OCI-LY3 (cell line): ENCODE data around the gene PLEKHA7.
"Not testable (repeated sequence)": the region's sequence is repeated elsewhere in the genome, so short reads cannot be mapped to it uniquely, and the experiment has no call there.

Experiments
- H2AFZ ChIP-seq: fragments of 200-600, 300-600 bp; shearing (Covaris generic); 2 replicates; pipeline ENCODE4 v1.6.0; 2014; ENCODE audit warnings: antibody characterized with exemption, low read depth, low read length
- H3K27ac ChIP-seq: fragments of 200-600, 300-600 bp; sonication (generic); 2 replicates; pipeline ENCODE4 v1.5.1; 2014; ENCODE audit warnings: mild to moderate bottlenecking, low read length, moderate library complexity, mixed read lengths
- H3K27me3 ChIP-seq: fragments of 200-600, 300-600 bp; sonication (generic); 2 replicates; pipeline ENCODE4 v1.6.1; 2014; ENCODE audit warnings: low read depth, low read length, mixed read lengths
- H3K36me3 ChIP-seq: fragments of 200-600, 300-600 bp; sonication (generic); replicated peaks from 2 replicates; pipeline ENCODE3; 2014; ENCODE audit warnings: low read depth, low read length, mixed read lengths
- H3K4me1 ChIP-seq: fragments of 300-600, 200-600 bp; sonication (generic); 2 replicates; pipeline ENCODE4 v1.6.1; 2014; ENCODE audit warnings: low read length, mixed read lengths
- H3K4me2 ChIP-seq: fragments of 200-600, 300-600 bp; sonication (generic); 2 replicates; pipeline ENCODE4 v1.6.1; 2014; ENCODE audit warnings: low read length, mixed read lengths
- H3K4me3 ChIP-seq: fragments of 300-600, 200-600 bp; sonication (generic); 2 replicates; pipeline ENCODE4 v1.5.1; 2014; ENCODE audit warnings: antibody characterized with exemption, mild to moderate bottlenecking, low read length, moderate library complexity
- H3K79me2 ChIP-seq: fragments of 300-600, 200-600 bp; shearing (Covaris generic); 2 replicates; pipeline ENCODE4 v1.6.1; 2014; ENCODE audit warnings: mild to moderate bottlenecking, low read length, mixed read lengths
- H3K9ac ChIP-seq: fragments of 300-600, 200-600 bp; shearing (Covaris generic); 2 replicates; pipeline ENCODE4 v1.6.0; 2014; ENCODE audit warnings: mild to moderate bottlenecking, low read length, moderate library complexity
- H3K9me3 ChIP-seq: fragments of 200-600, 300-600 bp; shearing (Covaris generic); 2 replicates; pipeline ENCODE4 v1.6.1; 2014; ENCODE audit warnings: low read length, mixed read lengths; ENCODE audit not compliant: insufficient read depth
- H4K20me1 ChIP-seq: fragments of 200-600, 300-600 bp; sonication (generic); 2 replicates; pipeline ENCODE4 v1.6.1; 2016; ENCODE audit warnings: low read length, mixed read lengths; ENCODE audit not compliant: insufficient read depth
- CTCF ChIP-seq: fragments of 200-600, 300-600 bp; sonication (generic); IDR thresholded peaks from 2 replicates; pipeline ENCODE4 v1.5.1; 2014; ENCODE audit warnings: antibody characterized with exemption, low read length, low read depth
- EZH2phosphoT487 ChIP-seq: fragments of 200-600 bp; shearing (Covaris generic); IDR thresholded peaks from 2 replicates; pipeline ENCODE4 v1.6.1; 2018; ENCODE audit warnings: antibody characterized with exemption, mixed run types, low read depth

PLEKHA7 gene

GRCh38 chr11:16891165-16891564 is 123.0 kb downstream of the PLEKHA7 start:
- Histone ChIP-seq H4K20me1 (no peaks in the 10 kb centered on the region), H3K79me2 (no peaks in the 10 kb centered on the region), H3K9me3 (peaks cover 10% of the 10 kb centered on the region; the same call in 1 of the 2 replicates), H3K27ac (no peak overlapping the region), H3K27me3 (peaks cover 8% of the 10 kb centered on the region), H3K9ac (no peak overlapping the region), H3K4me3 (no peak overlapping the region), H3K36me3 (no peaks in the 10 kb centered on the region), H3K4me2 (no peak overlapping the region), H2AFZ (no peak overlapping the region), H3K4me1 (no peaks in the 10 kb centered on the region)
- TF ChIP-seq CTCF (no peak), EZH2phosphoT487 (no peak)

GRCh38 chr11:16890442-16890841 is 123.8 kb downstream of the PLEKHA7 start:
- Histone ChIP-seq H3K9me3 (peaks cover 10% of the 10 kb centered on the region; the same call in 1 of the 2 replicates), H3K27ac (no peak overlapping the region), H2AFZ (no peak overlapping the region), H3K36me3 (no peaks in the 10 kb centered on the region), H3K9ac (no peak overlapping the region), H3K4me3 (no peak overlapping the region), H3K4me2 (no peak overlapping the region), H3K4me1 (no peaks in the 10 kb centered on the region), H3K27me3 (peaks cover 4% of the 10 kb centered on the region; the same call in 1 of the 2 replicates), H3K79me2 (no peaks in the 10 kb centered on the region), H4K20me1 (no peaks in the 10 kb centered on the region)
- TF ChIP-seq EZH2phosphoT487 (no peak), CTCF (no peak)

GRCh38 chr11:16889905-16890304 is 124.3 kb downstream of the PLEKHA7 start:
- H3K9me3 ChIP-seq = peaks cover 10% of the 10 kb centered on the region; the same call in 1 of the 2 replicates
- H3K4me1 ChIP-seq = no peaks in the 10 kb centered on the region
- no peak overlapping the region for H3K4me2 ChIP-seq
- no peaks in the 10 kb centered on the region for H3K36me3 ChIP-seq
- H3K27me3 ChIP-seq = no peaks in the 10 kb centered on the region; the same call in 1 of the 2 replicates
- TF ChIP-seq EZH2phosphoT487 = no peak
- TF ChIP-seq CTCF = no peak
- H3K79me2 ChIP-seq = no peaks in the 10 kb centered on the region
- H3K4me3 ChIP-seq = no peak overlapping the region
- no peaks in the 10 kb centered on the region for H4K20me1 ChIP-seq
- H2AFZ ChIP-seq = no peak overlapping the region
- no peak overlapping the region for H3K27ac ChIP-seq
- no peak overlapping the region for H3K9ac ChIP-seq

GRCh38 chr11:16889010-16889409 is 125.2 kb downstream of the PLEKHA7 start:
- not testable (repeated sequence) for H4K20me1 ChIP-seq, H3K4me3 ChIP-seq, H3K27me3 ChIP-seq, H3K4me2 ChIP-seq, H2AFZ ChIP-seq, H3K79me2 ChIP-seq, H3K9me3 ChIP-seq, H3K36me3 ChIP-seq, H3K4me1 ChIP-seq, H3K27ac ChIP-seq, H3K9ac ChIP-seq

- not testable (repeated sequence) for H3K4me1 ChIP-seq, H3K27ac ChIP-seq, H3K27me3 ChIP-seq, H3K4me2 ChIP-seq, H3K9ac ChIP-seq, H3K36me3 ChIP-seq, H3K79me2 ChIP-seq, H3K9me3 ChIP-seq, H3K4me3 ChIP-seq, H4K20me1 ChIP-seq, H2AFZ ChIP-seq
Observed at GRCh38 chr11:16887887-16888286, 126.3 kb downstream of the PLEKHA7 start.
